ENCODE data around the gene MACROD1.

The MACROD1 gene

DNA sequence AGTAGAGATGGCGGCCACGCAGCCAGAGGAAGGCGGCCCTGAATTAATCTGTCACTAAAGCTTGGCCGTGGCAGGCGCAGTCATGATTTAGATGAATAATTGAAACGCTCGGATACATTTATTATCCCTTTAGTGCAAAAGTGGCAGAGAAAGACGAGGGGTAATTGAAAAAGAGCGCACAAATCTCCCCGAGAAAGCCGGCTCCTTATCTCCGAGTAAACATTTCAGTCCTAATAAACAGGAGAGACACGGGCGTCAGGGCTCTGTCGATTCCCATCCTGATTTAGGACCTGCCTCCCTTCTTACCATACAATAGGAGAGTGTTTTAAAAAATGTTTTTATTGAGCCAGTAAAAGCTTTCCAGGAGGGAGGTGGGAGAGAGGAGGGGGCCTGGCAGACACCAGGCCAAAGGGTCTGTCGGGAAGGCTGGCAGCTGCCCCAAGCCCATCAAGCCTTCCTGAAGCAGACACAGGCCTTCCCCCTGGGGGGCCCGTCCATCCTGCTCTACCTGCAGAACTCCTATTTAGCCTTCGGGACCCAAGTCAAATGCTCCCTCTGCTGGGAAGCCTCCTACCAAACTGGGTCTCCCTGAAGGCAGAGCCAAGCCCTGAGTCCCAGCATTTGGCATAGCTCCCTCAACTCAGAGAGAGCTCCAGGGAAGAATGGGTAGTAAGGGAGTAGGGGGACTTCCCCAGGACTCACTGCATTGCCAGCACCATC, 156.8 kb downstream of the MACROD1 start:
- no peak for DNase-seq

GRCh38 chr11:64008283-64008913, 157.5 kb downstream of the MACROD1 start:
- no peak for DNase-seq

- DNase-seq: no peak
Measured at GRCh38 chr11:64007629-64008282, 158.2 kb downstream of the MACROD1 start.

GRCh38 chr11:64007160-64007628, 158.7 kb downstream of the MACROD1 start:
- DNase-seq: no peak

GRCh38 chr11:64006398-64006797, 159.5 kb downstream of the MACROD1 start:
- no peak for DNase-seq

DNA sequence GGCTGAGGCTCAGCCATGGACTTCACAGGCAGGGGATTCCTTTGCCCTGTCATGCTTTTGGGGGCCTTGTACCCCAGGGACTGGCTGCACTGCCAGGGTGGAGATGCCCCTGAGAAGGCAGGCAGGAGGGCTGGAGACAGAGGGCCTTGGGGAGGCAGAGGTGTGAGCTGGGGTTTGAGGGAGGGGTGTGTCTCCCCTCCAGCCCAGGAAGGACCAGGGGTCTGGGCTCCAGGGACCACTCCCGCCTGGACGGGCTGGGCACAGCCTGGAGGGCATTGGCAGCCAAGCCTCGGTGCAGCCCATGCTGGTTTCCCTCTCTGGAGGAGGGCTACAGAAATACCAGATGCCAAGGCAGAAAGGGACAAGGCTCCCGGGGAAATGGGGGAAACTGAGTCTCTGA, 160.2 kb downstream of the MACROD1 start:
- no peak for DNase-seq

GRCh38 chr11:64004590-64004984, 161.3 kb downstream of the MACROD1 start:
- no peak for DNase-seq

GRCh38 chr11:64003807-64004589, 161.9 kb downstream of the MACROD1 start:
- no peak for DNase-seq

- DNase-seq: no peak
Measured at GRCh38 chr11:64001484-64002420, 164.2 kb downstream of the MACROD1 start.

GRCh38 chr11:64000740-64001483, 165.0 kb downstream of the MACROD1 start:
- no peak for DNase-seq

- no peak for DNase-seq
Measured at GRCh38 chr11:64000026-64000739, 165.7 kb downstream of the MACROD1 start.

- DNase-seq: no peak
Measured at GRCh38 chr11:63999349-64000025, 166.4 kb downstream of the MACROD1 start.

DNA sequence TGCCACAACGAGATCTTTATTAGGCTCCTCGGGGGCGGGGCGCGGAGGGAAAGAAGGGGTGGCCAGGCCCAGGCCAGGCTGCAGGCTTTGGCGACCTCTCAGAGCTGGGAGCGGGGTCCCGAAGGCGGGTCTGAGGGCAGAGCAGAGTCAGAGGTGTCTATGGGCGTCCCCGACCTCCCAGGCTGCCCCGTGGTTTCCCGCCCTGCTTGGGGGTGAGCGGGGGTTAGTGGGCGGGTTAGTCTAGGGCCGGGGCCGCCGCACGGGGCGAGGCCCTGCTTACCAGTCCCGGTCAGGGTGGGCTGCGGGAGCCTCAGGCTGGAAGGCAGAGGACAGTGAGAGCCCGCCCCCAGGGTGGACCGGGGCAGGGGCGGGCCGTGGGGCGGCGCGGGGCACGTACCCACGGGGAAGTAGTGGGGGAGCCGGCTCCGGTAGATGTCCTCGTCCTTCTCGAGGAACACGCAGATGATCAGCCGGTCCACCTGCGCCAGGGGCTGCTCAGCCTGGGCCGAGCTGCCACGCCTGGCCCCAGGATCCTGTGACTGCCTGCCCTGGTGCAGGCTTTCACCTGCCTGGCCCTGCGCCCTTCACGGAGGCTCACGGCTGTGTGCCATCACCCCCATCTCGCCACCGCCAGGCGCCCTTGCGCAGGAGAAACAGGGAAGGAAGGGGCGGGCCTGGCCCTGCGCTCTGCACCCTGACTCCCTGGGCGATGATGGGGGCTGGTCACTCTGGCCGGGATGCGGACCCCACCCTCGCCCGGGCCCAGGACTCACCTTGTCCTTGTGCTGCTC, 167.2 kb downstream of the MACROD1 start:
- no peak for DNase-seq

DNA sequence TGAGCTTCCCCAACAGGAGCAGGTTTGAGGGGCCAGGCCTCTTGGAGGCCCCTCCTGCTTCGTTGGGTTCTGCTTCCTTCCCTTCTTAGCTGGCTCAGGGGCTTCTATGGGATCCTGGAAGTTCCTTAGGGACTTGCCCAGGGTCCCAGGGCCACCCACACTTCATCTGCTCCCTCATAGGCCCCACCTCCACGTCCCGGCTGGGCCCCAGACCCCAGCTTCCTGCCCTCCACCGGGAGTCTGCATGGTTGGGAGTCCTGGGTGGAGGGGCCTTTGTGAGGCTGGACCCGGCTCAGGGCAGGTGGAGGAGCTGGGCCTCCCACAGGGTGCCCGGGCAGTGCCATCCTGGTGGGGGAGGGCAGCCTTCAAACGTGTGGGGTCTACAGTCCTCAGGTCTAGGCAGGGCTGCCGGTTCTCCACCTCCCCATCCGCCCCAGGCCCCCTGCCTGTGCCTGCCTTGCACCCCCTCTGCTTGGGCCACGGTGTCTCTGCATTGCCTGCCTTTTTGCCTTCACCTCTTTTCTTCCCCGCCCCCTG, 168.0 kb downstream of the MACROD1 start:
- no peak for DNase-seq

- no peak for DNase-seq
Measured at GRCh38 chr11:63997104-63997700, 168.7 kb downstream of the MACROD1 start.

DNA sequence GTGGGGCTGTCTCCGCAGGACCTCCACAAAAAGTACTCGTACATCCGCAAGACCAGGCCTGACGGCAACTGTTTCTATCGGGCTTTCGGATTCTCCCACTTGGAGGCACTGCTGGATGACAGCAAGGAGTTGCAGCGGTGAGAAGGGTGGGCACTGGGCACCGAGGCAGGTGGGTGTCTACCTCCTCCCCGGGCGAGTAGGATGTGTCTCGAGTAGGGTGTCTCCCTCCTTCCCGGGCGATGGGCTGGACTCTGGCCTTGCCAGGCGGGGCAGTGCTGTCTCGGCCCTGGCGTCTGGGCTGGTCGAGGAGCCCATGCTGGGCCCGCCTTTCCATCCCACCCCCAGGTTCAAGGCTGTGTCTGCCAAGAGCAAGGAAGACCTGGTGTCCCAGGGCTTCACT, 169.4 kb downstream of the MACROD1 start:
- DNase-seq: no peak

- DNase-seq: no peak
Measured at GRCh38 chr11:63993993-63994392, 171.9 kb downstream of the MACROD1 start.

- no peak for DNase-seq
Measured at GRCh38 chr11:63993100-63993499, 172.8 kb downstream of the MACROD1 start.

Measured in RPMI8226 (cell line).